GM19043 (cell line): ENCODE measurements around the gene GPR55.

ENCODE experiments used
- ATAC-seq: cut with Tn5 transposase; IDR thresholded peaks from one replicate; pipeline ENCODE4 v1.9.1; 2021; ENCODE audit warnings: low read depth; ENCODE audit not compliant: unreplicated experiment

GPR55 gene

GRCh38 chr2:230870544-230871360, 54.3 kb downstream of the GPR55 start:
- ATAC-seq = no peak

- ATAC-seq = no peak
These were observed 55.0 kb downstream of the GPR55 start for GRCh38 chr2:230869914-230870543.

DNA sequence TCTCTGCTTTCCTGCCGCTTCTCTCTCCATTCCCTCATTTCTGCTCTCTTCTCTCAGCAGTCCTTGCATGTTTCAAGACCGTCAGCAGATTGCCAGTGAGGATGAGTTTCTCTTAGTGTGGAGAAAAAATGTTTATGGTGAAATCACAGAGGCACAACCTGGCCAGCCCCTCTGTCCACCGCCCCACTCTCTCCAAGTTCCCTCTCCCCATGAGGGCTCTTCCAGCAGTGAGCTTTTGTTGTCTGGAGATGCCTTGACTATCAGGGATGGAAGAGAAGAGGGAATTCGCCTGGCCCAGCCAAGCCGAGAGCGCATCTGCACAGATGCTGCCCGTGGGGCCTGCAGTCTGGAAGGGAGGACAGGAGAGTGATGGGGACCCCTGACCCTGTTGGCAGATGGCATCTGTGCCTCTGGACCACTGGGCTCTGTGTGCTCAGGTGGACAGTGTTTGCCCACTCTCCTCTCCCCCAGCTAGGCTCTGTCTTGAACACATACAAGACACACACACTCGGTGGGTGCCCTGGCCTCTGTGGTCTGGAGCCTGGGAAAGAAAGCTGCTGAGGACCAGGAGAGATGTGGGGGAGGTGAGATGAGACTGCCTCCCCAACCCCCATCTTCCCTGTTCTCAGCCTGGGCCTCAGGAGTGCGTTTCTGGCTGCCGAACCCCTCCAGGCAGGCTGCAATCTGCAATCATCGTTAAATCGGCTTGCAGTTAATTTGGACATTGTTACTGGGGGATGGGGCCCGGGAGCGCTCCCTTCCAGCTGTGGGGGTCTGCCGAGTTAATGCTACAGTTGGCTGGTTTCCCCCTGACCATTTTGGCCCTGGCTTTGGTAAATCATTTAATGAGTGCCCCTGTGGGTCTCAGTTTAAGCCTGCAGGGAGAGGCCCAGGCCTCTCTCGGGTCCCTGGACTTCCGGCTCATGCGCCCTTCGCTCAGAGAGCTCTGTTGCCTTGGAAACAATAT, 55.8 kb downstream of the GPR55 start:
- ATAC-seq = no peak

DNA sequence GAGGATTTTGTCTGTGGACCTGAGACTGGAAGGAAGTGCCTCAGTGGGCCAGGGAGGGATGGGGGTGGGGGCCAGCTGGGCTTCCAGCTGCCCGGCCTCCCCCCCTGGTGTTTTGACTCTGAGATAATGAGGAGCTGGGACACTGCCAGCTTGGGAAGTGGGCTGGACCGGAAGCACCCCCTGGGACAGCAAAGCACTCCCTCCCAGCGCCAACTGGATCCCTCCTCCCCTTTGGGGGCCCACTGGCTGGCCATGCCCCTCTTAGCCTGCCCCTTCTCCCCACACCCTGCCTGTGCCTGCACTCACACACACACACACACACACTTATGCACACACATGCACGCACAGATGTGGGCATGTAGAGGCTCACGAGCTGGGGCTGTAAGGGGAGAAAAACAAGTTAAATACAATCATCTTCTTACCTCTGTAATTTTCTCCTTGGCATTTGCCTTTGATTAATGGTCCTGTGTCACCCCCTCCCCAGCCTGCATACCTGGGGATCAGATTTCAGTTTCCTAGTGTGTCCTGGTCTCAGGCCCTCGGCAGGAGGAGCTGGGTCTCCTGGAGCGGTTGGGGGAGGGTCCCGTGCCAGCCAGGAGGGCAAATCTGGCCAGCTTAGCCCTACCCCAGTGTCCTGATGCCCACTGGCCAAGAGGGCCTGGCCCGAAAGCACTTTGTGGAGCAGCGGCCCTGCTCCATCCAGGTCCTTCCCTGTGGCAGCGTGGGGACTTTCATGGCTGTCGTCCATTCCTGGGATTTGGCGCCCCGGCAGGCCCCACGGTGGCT, 56.7 kb downstream of the GPR55 start:
- ATAC-seq = no peak

DNA sequence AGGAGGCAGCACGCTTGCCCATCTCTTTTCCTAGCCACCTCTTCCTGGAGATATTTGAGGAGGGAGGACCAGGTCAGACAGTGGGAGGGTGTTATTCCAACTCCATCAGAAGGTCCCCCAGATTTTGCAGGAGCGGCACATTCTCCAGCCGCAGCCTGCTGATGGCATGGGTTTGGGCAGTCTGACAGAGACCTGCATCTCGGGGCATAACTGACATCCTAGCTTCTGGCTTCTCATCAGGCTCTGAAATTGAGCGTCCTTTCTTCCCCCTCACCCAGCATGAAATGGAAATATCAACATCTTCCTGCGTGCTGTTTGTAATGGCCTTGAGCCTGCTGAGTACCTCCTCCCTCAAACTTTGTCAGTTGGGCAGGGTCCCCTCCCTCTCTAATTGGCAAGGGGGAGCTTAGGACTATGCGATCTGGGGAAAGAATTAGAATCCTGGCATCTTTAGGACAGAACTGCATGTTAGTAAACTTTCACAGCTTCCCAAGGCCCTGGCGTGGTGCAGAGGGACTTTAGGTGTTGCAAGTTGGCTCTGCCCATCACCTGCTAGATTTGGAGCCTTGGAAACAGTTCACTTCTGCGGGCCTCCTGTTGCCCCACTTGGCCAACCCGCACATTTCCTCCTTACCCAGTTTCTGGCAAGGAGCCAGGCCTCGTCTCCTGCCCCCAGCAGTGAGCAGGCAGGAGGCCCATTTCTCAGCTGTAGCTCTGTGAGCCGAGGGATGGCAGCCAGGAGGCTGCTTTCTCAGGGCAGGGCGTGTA, 58.1 kb downstream of the GPR55 start:
- no peak for ATAC-seq

- no peak for ATAC-seq
These were observed 59.0 kb downstream of the GPR55 start for GRCh38 chr2:230865766-230866755.

GRCh38 chr2:230865307-230865765, 59.7 kb downstream of the GPR55 start:
- ATAC-seq = no peak

- ATAC-seq = peak; percentile 67
These were observed 60.3 kb downstream of the GPR55 start, which contains the start of gene ITM2C for GRCh38 chr2:230864605-230865306. TSS of gene ITM2C (plus strand) at chr2:230864942. CDS start at chr2:230865026, 84 bp downstream.

DNA sequence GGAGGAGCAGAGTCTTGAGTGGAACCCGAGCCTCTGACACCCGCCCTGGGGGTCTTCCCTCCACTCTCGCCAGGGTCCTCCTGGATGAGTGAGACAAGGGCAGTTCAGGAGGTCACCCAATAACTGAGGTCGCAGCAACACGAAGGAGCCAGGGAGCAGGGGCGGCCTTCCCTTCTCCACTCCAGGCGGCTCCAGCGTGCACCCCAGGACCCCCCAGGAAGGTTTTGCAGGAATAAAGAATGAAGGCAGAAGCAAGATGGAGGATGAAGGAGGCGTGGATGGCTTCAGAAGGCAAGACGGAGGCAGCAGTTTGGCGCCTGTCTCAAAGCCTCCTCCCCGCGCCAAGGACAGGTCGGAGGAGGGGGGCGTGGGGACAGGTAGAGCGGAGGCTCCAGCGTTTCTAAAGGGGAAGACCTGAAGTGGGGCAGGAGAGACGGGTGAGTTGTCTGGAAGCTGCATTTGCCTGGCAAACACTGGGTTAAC, 60.9 kb downstream of the GPR55 start:
- ATAC-seq = no peak

DNA sequence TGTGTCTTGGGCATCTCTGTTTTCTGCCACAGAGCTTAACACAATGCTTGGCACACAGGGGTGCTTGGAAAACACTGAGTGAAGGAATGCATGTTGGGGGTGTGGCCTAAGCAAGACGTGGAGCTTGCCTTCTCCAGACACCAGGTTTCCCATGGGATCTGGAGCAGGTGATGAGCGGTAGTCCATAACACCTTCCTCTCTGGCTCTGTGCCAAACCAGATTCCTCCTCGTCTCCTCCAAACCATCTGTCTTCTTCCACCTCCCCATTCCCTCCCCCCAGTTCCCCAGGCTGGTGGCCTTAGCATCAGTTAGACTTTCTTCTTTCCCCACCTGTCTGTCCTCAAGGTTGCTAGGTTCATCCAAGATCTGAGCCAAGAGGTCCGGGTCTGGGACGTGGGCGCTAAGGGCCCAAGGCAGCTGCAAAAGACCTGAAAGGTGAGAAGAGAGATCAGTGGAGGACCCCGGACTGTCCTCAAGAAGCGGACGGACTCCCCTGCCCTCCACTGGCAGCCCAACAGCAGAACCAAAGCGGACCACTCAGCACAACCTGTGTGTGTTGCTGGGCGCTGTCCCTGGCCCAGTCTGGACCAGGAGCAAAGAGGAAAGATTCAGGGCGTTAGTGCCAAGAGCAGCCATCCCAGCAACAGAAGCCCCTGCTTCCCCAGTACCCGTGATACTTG, 61.5 kb downstream of the GPR55 start:
- ATAC-seq = no peak

GRCh38 chr2:230863031-230863430, 62.0 kb downstream of the GPR55 start:
- no peak for ATAC-seq

GRCh38 chr2:230862292-230862691, 62.8 kb downstream of the GPR55 start:
- no peak for ATAC-seq

GRCh38 chr2:230861552-230862255, 63.3 kb downstream of the GPR55 start:
- ATAC-seq = no peak
